Tibial artery (tissue), 4 donors: ENCODE measurements around the gene DNAAF1.

ENCODE experiments used
- DNase-seq, 2 donors: peaks; one replicate each; pipeline ENCODE4 v3.0.0-alpha.2; 2019
- H3K27ac ChIP-seq, 2 donors: fragments of 200-600 bp; sonication (generic) in 1 of 2; 1 replicate in 1 of 2; 2 replicates in 1 of 2; pipeline ENCODE4 v1.5.1; 2018 to 2019; ENCODE audit warnings: mild to moderate bottlenecking in 1 of 2
- H3K27me3 ChIP-seq, 2 donors: fragments of 200-600 bp; sonication (generic) in 1 of 2; one replicate each; pipeline versions ENCODE4 v1.5.1 to v1.6.0; 2016 to 2019
- H3K36me3 ChIP-seq, 3 donors: fragments of 200-600 bp; sonication (generic) in 2 of 3; one replicate each; pipeline ENCODE4 v1.5.1; 2016 to 2019; ENCODE audit warnings: mild to moderate bottlenecking in 2 of 3
- H3K4me1 ChIP-seq, 4 donors: fragments of 200-600 bp; sonication (generic) in 2 of 4; 1 replicate in 3 of 4; 2 replicates in 1 of 4; pipeline ENCODE4 v1.5.1; 2016 to 2019
- H3K4me3 ChIP-seq, 2 donors: fragments of 200-600 bp; sonication (generic) in 1 of 2; 1 replicate in 1 of 2; 2 replicates in 1 of 2; pipeline ENCODE4 v1.5.1; 2018 to 2019; ENCODE audit warnings: mild to moderate bottlenecking in 2 of 2
- H3K9me3 ChIP-seq, 3 donors: fragments of 200-600 bp; sonication (generic) in 1 of 3; one replicate each; pipeline ENCODE4 v1.5.1; 2016 to 2019
- CTCF ChIP-seq, 2 experiments: fragments of 200-600 bp in 1 of 2; fragments of 450-650 bp in 1 of 2; IDR thresholded peaks; one replicate each; pipeline ENCODE4 v1.5.1; 2017 to 2019; ENCODE audit warnings: antibody characterized with exemption in 2 of 2, mild to moderate bottlenecking in 1 of 2, moderate library complexity in 1 of 2
- intact Hi-C: fragments of 100-400 bp; cut with DNase I; formaldehyde crosslinking; loops from one replicate; pipeline ENCODE4 v1.15.0; 2023; ENCODE audit warnings: low total_unique reads

The DNAAF1 gene

GRCh38 chr16:84183911-84184591 is 38.9 kb downstream of the DNAAF1 start:
- Histone ChIP-seq H3K9me3 (no peaks in the 10 kb centered on the region), H3K4me1 (peaks cover 0 to 22% (median 10%) of the 10 kb centered on the region in 4 donors), H3K27me3 (no peaks in the 10 kb centered on the region), H3K4me3 (no peak overlapping the region), H3K27ac (no peak overlapping the region), H3K36me3 (peaks cover 35 to 60% (median 54%) of the 10 kb centered on the region in 3 donors)
- no peak for DNase-seq
- intact Hi-C loops = loop anchor here (10.0 kb wide), 3 partner anchors 99 to 219 kb away; partner anchors contain the start of gene NECAB2
- peak in 1 of 2 experiments; percentile 11 for TF ChIP-seq CTCF (IDR thresholded peaks at IDR 0.05)

- intact Hi-C loops = loop anchor here (10.0 kb wide), 3 partner anchors 100 to 220 kb away; partner anchors contain the start of gene NECAB2
- Histone ChIP-seq H3K27me3 (no peaks in the 10 kb centered on the region), H3K36me3 (peaks cover 29 to 53% (median 46%) of the 10 kb centered on the region in 3 donors), H3K4me3 (peak overlapping the region in 1 of 2 donors; percentile 94), H3K4me1 (peaks cover 0 to 22% (median 10%) of the 10 kb centered on the region in 4 donors), H3K9me3 (no peaks in the 10 kb centered on the region), H3K27ac (no peak overlapping the region)
- no peak for TF ChIP-seq CTCF (IDR thresholded peaks at IDR 0.05)
- no peak for DNase-seq
These were observed 39.7 kb downstream of the DNAAF1 start for GRCh38 chr16:84184775-84185174.

DNA sequence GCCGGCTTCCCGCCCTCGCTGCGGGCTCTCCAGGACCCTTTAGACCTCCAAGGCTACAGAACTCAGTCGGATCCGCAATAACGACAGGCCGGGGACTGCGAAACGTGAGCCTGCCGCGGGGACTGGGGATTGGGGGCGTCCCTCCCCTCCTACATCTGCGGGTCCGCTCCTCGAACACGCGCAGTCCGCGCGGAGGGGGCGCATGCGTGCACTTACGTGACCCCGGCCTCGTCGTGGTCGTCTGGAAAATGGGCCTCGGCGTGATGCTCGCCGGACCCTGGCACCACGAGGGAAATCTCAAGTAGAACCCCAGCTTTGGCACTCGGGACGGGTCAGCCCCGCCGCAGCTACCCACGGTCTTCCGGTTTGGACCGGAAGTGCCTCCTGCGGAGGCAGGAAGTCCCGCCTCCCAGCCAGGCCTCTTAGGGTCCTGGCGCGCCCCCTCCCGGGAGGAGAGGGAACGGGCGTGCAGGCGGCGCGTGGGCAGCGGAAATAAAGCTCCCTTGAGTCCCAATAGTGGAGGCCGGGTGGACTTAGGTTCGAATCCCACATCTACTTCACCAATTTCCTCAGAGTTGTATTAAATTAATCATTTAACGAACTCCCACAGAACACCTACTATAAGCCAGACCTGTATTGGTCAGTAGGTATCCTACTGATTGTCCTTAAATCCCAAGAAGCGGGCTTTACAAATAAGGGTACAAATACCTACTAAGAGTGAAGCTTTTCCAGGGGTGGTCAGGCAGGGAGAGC is 41.8 kb downstream of the DNAAF1 start, which contains the start of gene TAF1C:
TSS of gene TAF1C (minus strand) at position 373 of the 753 bp plus-strand sequence. CDS start 2,069 bp downstream, outside the sequence.
- Histone ChIP-seq H3K4me1 (peaks cover 0 to 22% (median 10%) of the 10 kb centered on the region in 4 donors), H3K36me3 (peaks cover 10 to 32% (median 25%) of the 10 kb centered on the region in 3 donors), H3K4me3 (peak within 1 kb of the TSS; percentile 92 to 94), H3K27ac (peak within 1 kb of the TSS; percentile 76 to 90), H3K9me3 (no peaks in the 10 kb centered on the region), H3K27me3 (no peaks in the 10 kb centered on the region)
- peak; percentile 96 to 98 for TF ChIP-seq CTCF (IDR thresholded peaks at IDR 0.05)
- intact Hi-C loops = loop anchor here (10.0 kb wide), 3 partner anchors 102 to 222 kb away; partner anchors contain the start of gene NECAB2
- peak; percentile 93 to 95 for DNase-seq

DNA sequence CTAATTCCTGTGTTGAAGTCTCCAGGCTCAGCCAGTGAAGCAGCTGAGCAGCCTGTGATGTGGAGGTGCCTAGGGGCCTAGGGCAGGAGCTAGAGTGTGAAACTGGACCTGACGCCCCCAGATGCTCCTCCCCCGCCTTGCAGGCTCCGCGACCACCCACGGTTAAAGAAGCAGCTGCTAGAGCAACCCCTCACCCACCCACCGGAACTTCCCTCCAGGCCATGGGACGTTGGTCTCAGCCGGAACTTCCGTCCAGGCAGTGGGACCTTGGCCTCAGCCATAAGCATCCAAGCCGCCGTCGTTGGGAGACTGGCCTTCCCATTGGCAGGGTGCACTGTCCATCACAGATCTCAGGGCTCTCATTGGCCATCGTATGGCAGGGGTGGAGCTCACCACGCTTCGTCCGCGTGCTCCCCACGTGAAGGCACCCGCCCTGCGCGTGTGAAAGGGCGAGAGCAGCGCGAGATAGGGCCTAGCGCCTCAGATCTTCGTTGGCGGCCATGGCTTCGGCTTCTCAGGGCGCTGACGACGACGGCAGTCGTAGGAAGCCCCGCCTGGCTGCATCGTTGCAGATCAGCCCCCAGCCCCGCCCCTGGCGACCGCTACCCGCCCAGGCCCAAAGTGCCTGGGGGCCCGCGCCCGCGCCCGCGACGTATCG is 45.8 kb downstream of the DNAAF1 start, which contains the start of gene ADAD2:
TSS of gene ADAD2 (plus strand) at position 427 of the 658 bp plus-strand sequence. CDS start at position 501, 74 bp downstream.
- intact Hi-C loops = no loop called here
- no peak within 1 kb of the TSS for H3K4me3 ChIP-seq
- TF ChIP-seq CTCF (IDR thresholded peaks at IDR 0.05) = no peak
- no peaks in the 10 kb centered on the region for H3K9me3 ChIP-seq
- H3K4me1 ChIP-seq = peaks cover 0 to 8% (median 2%) of the 10 kb centered on the region in 4 donors
- no peaks in the 10 kb centered on the region for H3K36me3 ChIP-seq
- no peak for DNase-seq
- H3K27me3 ChIP-seq = peaks cover 0 to 17% of the 10 kb centered on the region in 2 donors
- no peak within 1 kb of the TSS for H3K27ac ChIP-seq

DNA sequence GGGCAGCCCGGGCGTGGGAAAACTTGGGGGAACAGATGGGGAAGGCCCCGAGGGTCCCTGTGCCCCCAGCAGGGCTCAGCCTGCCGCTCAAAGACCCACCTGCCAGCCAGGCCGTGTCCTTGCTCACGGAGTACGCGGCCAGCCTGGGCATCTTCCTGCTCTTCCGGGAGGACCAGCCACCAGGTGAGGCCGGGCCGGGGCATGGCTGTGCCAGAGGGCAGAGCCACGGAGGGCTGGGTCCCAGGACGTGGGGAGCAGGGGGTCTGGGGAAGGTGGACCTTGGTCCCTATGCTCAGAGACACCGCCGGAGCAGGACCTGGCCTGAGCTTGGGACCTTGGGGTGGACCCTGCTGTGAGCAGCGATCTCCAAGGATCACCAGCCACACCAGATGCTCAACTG is 46.4 kb downstream of the DNAAF1 start:
- peaks cover 0 to 3% (median 0%) of the 10 kb centered on the region in 4 donors for H3K4me1 ChIP-seq
- no peak overlapping the region for H3K4me3 ChIP-seq
- no peak for DNase-seq
- no peak for TF ChIP-seq CTCF (IDR thresholded peaks at IDR 0.05)
- H3K9me3 ChIP-seq = no peaks in the 10 kb centered on the region
- peaks cover 0 to 23% of the 10 kb centered on the region in 2 donors for H3K27me3 ChIP-seq
- H3K36me3 ChIP-seq = no peaks in the 10 kb centered on the region
- intact Hi-C loops = no loop called here
- H3K27ac ChIP-seq = no peak overlapping the region
